BJ (cell line): ENCODE data around the gene MTCH1. TPM values are rescaled to one million over a fixed set of nuclear protein-coding genes. Genes with fewer than 3 reads are reported as not detected.

Experiments used
- CTCF ChIA-PET: fragments of 350-600 bp; formaldehyde crosslinking; extraction: SDS; loops from one replicate; lab custom pipeline; 2021; ENCODE audit warnings: antibody characterized with exemption, inconsistent platforms; lab: Yijun Ruan, JAX
- POLR2A ChIA-PET: fragments of 300-600 bp; sonication (Branson Sonifier 250); formaldehyde crosslinking; extraction: SDS; loops from one replicate; lab custom pipeline; 2021; ENCODE audit warnings: antibody characterized with exemption; lab: Charles Lee
- DNase-seq: peaks from one replicate; pipeline ENCODE4 v3.0.0-alpha.2; 2011; ENCODE audit warnings: low read depth
- H3K27me3 ChIP-seq: 2 replicates; pipeline ENCODE4 v1.6.0; 2011; ENCODE audit warnings: low read length; ENCODE audit not compliant: control insufficient read depth, insufficient read depth
- H3K36me3 ChIP-seq: 2 replicates; pipeline ENCODE4 v1.5.1; 2011; ENCODE audit warnings: low read length; ENCODE audit not compliant: control insufficient read depth, insufficient read depth
- H3K4me3 ChIP-seq: 2 replicates; pipeline ENCODE4 v1.5.1; 2011; ENCODE audit warnings: low read depth, mild to moderate bottlenecking, control low read depth, low read length
- polyA plus RNA-seq: library from polyadenylated mRNA; depleted of rRNA; stranded (reverse); fragments of >200 nt; gene quantifications from 2 replicates; pipeline ENCODE4 v1.2.3, GENCODE V29; 2011
- TF ChIP-seq, protein P1 (sequence below): IDR thresholded peaks from 2 replicates; pipeline ENCODE4 v1.5.1; 2011; ENCODE audit warnings: low read depth, mild to moderate bottlenecking, control low read depth, inconsistent platforms, low read length, moderate library complexity; ENCODE audit not compliant: insufficient read depth

MTCH1 gene
- polyA plus RNA-seq, 1 experiment = 207 TPM

DNA sequence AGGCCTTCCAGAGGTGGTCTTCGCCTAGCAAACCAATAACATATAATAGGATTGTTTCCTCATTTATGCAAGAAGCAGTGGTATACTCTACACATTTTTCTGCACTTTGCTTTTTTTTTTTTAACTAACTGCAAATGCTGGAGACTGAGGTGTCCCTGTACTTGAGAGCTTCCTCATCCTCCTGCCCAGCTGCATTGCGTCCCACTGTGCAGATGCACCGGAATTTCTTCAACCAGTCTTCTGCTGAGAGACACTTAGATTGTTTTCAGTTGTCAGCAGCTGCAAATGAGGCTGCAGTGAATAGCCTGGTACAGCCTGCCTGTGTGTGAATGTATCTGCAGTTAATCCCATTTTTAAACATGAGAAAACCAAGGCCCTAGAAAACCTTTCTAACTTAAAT is 31.0 kb upstream of the MTCH1 start:
- ChIA-PET CTCF (interaction anchor here (1.2 to 20.1 kb wide), 18 partner anchors 11 to 257 kb away, joined by 3 to 588 read pairs (median 26); partner anchors contain the start of genes C6orf89, FGD2, MTCH1 and PPIL1), POLR2A (no interaction called here)
- no peaks in the 10 kb centered on the region for H3K27me3 ChIP-seq

DNA sequence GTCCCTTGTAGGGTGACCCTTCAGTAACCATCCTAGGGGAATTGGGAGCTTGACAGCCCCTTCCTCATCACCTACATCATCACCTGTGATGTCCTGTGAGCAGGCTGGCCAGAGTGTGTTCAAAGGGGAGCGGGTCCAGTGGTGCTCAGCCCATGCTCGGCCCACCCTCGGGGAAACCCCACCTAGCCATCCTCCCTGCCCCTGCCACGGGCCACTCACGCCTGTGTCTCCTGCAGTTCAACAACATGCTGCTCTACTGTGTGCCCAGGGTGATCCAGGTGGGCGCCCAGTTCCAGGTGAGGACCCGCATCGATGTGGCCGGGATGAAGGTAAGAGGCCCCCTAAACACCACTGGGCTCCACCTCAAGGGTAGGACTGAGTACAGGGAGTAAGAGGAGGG is 29.5 kb upstream of the MTCH1 start:
- DNase-seq = no peak
- H3K36me3 ChIP-seq = no peaks in the 10 kb centered on the region
- no peaks in the 10 kb centered on the region for H3K27me3 ChIP-seq
- TF ChIP-seq, protein P1, sequence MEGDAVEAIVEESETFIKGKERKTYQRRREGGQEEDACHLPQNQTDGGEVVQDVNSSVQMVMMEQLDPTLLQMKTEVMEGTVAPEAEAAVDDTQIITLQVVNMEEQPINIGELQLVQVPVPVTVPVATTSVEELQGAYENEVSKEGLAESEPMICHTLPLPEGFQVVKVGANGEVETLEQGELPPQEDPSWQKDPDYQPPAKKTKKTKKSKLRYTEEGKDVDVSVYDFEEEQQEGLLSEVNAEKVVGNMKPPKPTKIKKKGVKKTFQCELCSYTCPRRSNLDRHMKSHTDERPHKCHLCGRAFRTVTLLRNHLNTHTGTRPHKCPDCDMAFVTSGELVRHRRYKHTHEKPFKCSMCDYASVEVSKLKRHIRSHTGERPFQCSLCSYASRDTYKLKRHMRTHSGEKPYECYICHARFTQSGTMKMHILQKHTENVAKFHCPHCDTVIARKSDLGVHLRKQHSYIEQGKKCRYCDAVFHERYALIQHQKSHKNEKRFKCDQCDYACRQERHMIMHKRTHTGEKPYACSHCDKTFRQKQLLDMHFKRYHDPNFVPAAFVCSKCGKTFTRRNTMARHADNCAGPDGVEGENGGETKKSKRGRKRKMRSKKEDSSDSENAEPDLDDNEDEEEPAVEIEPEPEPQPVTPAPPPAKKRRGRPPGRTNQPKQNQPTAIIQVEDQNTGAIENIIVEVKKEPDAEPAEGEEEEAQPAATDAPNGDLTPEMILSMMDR = no peak
- ChIA-PET POLR2A (no interaction called here), CTCF (interaction anchor here (1.2 to 20.1 kb wide), 3 partner anchors 141 to 245 kb away, joined by 3 to 588 read pairs (median 298); partner anchors contain the start of gene PPIL1)
- no peak overlapping the region for H3K4me3 ChIP-seq

More for the DNA sequence above, 31.0 kb upstream of the MTCH1 start:
- Histone ChIP-seq H3K36me3 (no peaks in the 10 kb centered on the region), H3K4me3 (no peak overlapping the region)
- no peak for DNase-seq
- TF ChIP-seq, protein P1 = no peak

DNA sequence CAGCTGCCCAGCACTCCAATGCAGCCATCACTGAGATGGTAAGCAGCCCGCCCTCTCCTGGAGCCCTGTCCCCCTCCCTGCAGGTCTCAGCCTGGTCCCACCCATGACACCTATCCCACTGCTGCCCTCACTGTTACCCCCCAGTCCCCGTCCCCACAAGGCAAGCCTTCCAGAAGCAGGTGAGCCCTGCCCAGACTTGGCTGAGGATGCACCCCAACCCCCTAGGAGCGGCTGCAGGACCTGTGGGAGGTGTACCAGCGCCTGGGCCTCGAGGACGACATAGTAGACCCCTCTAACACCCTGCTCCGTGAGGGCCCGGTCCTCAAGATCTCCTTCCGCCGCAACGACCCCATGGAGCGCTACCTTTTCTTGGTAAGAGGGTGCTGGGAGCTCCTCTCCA is 28.7 kb upstream of the MTCH1 start:
- Histone ChIP-seq H3K27me3 (no peaks in the 10 kb centered on the region), H3K36me3 (no peaks in the 10 kb centered on the region), H3K4me3 (no peak overlapping the region)
- POLR2A ChIA-PET = no interaction called here
- TF ChIP-seq, protein P1 = no peak
- CTCF ChIA-PET = interaction anchor here (1.4 to 20.1 kb wide), 2 partner anchors 37 to 244 kb away, joined by 3 to 298 read pairs; no protein-coding TSS in a partner anchor
- DNase-seq = no peak

DNA sequence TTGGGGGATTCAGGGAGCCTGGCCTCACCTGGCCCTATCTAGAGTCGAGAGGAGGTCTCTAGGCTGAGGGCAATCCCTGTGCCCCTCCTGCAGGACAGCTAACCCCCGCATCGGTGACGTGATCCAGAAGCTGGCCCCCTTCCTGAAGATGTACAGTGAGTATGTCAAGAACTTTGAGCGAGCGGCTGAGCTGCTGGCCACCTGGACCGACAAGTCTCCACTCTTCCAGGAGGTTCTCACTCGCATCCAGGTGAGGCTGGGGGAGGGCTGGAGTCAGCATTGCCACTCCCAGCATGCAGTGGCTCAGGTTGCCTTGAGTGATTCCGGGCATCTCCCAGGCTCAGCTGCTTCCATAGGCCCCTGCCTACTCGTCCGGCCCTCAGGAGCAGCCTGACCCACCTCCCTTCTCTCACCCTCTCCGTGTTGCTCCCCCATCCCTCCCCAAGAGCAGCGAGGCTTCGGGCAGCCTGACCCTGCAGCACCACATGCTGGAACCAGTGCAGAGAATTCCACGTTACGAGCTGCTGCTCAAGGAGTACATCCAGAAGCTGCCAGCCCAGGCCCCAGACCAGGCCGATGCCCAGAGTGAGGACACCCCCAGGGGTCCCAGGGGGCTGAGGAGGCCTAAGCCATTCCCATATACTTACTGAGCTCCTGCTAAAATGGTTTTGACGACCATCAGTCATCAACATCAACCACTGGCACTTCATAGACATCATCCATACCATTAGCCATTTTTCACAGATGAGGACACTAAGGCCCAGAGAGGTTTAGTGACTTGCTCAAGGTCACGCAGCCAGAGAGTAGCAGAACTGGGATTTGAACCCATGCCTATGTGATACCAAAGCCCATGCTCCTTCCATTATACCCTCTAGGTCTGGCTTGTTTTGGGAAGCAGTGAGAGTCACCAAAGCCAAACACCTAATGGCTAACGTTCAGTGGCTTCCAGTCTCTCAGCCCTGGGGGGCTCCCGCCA is 27.8 kb upstream of the MTCH1 start:
- no peak for DNase-seq
- Histone ChIP-seq H3K36me3 (no peaks in the 10 kb centered on the region), H3K27me3 (no peaks in the 10 kb centered on the region), H3K4me3 (no peak overlapping the region)
- ChIA-PET POLR2A (no interaction called here), CTCF (interaction anchor here (1.0 to 20.1 kb wide), 5 partner anchors 38 to 255 kb away, joined by 3 to 298 read pairs (median 3); partner anchors contain the start of gene C6orf89)
- TF ChIP-seq, protein P1 = no peak

DNA sequence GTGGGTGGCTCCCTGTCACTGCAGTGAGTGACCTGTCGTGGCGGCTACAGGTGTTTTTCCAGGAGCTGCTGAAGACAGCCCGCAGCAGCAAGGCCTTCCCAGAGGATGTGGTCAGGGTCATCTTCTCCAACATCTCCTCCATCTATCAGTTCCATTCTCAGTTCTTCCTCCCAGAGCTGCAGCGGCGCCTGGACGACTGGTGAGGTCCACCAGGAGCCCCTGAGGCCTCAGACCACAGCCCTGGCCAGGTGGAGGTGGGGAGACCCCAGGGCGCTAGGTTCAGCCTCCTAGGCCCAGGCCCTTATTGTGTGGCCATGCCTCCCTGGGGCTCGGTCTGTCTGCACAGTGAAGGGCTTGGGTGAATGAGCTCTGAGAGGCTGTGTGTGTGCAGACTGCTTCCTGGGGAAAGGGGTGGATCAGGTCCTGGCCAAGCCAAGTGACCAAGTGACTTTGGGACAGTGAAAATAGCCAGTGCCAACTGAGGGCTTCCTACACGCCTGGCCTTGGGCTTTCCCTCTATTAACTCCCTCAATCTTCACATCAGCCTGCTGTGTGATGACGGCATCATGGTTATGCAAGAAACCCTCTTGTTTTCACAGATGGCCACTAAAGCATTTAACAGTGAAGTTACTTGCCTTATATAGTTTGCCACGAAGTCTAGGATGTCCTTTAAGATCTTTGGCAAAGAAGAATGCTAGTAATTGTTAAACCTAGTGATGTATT is 25.8 kb upstream of the MTCH1 start:
- ChIA-PET CTCF (interaction anchor here (1.0 to 20.1 kb wide), 7 partner anchors 11 to 242 kb away, joined by 3 to 298 read pairs (median 4); no protein-coding TSS in a partner anchor), POLR2A (no interaction called here)
- TF ChIP-seq, protein P1 = no peak
- no peak overlapping the region for H3K4me3 ChIP-seq
- no peak for DNase-seq
- no peaks in the 10 kb centered on the region for H3K27me3 ChIP-seq
- no peaks in the 10 kb centered on the region for H3K36me3 ChIP-seq
